ENCODE data around the gene CCDC157. TPM values are rescaled to one million over a fixed set of nuclear protein-coding genes. Genes with fewer than 3 reads are reported as not detected.

CCDC157 gene
- total RNA-seq, 2 donors from 2014 or later = 3.2 to 3.7 TPM

DNA sequence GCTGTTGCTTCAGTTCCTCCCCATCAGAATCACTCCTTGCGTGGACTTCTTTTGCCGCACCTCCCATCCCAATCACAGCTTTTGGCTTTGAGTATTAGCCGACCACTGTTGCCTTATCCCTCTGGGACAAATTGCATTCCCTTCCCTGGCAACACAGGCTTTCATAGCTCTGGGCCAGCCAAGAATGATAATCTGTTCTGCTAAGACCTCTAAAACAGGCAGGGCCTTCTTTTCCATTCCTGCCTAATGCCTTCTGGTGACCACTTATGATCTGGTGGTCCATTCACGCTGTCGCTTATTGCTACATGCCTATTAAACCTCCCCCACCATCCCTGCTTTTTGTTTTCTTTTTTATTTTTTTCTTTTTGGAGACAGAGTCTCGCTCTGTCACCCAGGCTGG lies 49.6 kb downstream of the CCDC157 start:
- no peak overlapping the region for H3K27ac Mint-ChIP-seq
- no peak overlapping the region for H3K4me3 Mint-ChIP-seq
- H3K27me3 Mint-ChIP-seq (ENCODE audit: low read depth) = no peaks in the 10 kb centered on the region
- DNase-seq = no peak
- no peak for ATAC-seq (replicated peaks in 1 of 2)
- H3K4me1 Mint-ChIP-seq (ENCODE audit: low read depth) = peaks cover 6% of the 10 kb centered on the region
- H3K36me3 Mint-ChIP-seq (ENCODE audit: insufficient read depth in 2 of 2) = peaks cover 2 to 11% of the 10 kb centered on the region in 2 donors
- H3K9me3 Mint-ChIP-seq = no peaks in the 10 kb centered on the region

DNA sequence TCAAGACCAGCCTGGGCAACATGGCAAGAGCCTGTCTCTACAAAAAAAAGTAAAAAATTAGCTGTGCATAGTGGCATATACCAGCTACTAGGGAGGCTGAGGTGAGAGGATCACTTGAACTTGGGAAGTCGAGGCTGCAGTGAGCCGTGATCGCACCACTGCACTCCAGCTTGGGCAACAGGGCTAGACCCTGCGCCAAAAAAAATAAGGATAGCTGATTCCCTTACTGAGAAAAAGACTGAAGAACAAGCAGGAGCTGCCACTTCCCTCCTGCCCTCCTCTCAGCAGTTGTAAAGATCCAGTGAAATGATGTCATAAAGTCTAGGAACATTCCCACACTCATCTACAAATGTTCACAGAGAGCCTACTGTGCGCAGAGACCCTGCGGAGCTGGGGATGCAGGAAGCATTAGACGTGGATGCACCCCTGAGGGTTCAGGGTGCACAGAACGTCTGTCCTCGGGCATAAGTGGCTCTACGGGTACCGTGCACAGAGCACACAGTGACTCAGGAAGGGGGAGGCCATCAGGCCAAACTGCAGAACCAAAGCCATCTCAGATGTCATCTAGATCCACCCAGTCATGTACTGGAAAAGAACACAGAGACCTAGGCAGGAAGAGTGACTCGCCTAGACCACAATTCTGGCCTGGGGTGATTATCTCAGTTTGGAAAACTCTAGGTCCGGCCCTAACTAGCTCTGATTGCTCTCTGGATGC lies 51.7 kb downstream of the CCDC157 start:
- Mint-ChIP-seq H3K36me3 (ENCODE audit: insufficient read depth in 2 of 2) (peaks cover 8 to 19% of the 10 kb centered on the region in 2 donors), H3K4me1 (ENCODE audit: low read depth) (peaks cover 26% of the 10 kb centered on the region), H3K9me3 (no peaks in the 10 kb centered on the region), H3K27me3 (ENCODE audit: low read depth) (no peaks in the 10 kb centered on the region), H3K4me3 (no peak overlapping the region), H3K27ac (no peak overlapping the region)
- DNase-seq (no peak), ATAC-seq (replicated peaks in 1 of 2) (peak; percentile 39 to 53)

DNA sequence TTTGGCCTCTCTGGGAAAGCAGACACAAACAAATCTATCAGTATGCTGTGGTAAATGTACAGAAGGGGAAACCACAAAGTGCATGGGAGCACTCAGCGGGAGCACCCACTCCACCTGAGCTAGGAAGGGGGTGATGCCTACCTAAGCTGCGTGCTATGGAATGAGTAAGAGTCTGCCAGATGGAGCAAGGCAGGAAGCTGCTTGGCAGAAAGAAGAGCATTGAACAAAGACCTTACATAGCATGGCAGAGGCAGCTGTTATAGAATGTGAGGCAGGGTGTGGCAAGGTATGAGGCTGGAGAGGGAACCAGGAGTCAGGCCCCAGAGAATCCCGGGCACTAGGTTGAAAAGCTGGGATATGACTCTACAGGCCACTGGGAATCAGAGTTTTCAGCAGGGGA lies 55.0 kb downstream of the CCDC157 start:
- Mint-ChIP-seq H3K27ac (no peak overlapping the region), H3K27me3 (ENCODE audit: low read depth) (no peaks in the 10 kb centered on the region), H3K36me3 (ENCODE audit: insufficient read depth in 2 of 2) (peaks cover 8 to 25% of the 10 kb centered on the region in 2 donors), H3K9me3 (no peaks in the 10 kb centered on the region), H3K4me3 (no peak overlapping the region), H3K4me1 (ENCODE audit: low read depth) (peaks cover 43% of the 10 kb centered on the region)
- no peak for ATAC-seq (replicated peaks in 1 of 2)
- no peak for DNase-seq

DNA sequence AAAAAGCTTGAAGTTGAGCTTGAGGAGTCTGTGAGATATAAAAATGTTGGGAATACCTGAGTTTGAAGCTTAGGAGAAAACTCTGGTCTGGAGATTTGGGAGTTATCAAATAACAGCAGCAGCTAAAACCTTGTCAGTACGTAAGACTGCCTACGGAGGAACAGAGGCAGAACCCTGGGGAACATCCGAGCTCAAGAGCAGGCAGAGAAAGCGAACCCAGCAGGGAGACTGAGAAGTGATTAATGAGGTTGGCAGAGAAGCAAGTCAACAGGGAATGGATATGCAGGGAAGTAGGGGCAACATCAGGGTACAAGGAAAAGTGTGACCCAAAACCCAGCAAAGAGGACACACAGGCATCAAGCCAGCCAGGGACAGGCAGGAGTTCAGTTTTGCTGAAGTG lies 56.2 kb downstream of the CCDC157 start:
- Mint-ChIP-seq H3K4me1 (ENCODE audit: low read depth) (peaks cover 43% of the 10 kb centered on the region), H3K4me3 (peak overlapping the region in 1 of 2 donors; percentile 23), H3K27ac (peak overlapping the region; percentile 3), H3K36me3 (ENCODE audit: insufficient read depth in 2 of 2) (peaks cover 8 to 26% of the 10 kb centered on the region in 2 donors), H3K27me3 (ENCODE audit: low read depth) (no peaks in the 10 kb centered on the region), H3K9me3 (no peaks in the 10 kb centered on the region)
- ATAC-seq (replicated peaks in 1 of 2) (no peak), DNase-seq (no peak)

DNA sequence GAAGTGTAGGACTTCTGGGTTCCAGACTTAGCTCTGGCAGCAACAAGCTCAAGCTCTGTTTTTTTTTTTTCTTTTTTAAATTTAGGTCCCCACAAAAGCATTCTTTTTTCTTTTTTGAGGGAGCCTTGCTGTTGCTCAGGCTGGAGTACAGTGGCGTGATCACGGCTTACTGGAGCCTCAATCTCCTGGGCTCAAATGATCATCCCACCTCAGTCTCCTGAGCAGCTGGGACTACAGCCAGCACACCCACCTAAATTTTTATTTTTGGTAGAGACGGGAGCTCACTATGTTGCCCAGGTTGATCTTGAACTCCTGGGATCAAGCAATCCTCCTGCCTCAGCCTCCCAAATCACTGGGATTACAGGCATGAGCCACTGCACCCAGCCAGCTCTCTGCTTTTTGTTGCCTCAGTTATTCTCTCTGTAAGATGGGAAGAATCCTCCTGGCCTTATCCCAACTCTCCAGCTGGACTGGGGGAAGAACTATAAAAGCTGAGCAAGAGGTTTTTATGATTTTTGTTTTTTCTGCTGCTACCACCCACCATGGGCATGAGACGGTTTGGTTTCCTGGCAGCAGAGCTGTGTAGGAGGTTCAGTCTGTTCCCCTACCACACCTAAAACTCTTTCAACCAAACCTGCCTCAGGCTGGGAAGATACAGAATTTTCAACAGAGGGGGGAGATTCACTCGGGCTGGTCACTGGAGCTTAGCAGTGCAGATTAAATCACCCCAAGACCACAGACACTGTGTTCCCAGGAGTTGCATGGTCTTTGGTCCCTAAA lies 57.1 kb downstream of the CCDC157 start:
- ATAC-seq (replicated peaks in 1 of 2) = peak; percentile 56 to 60
- Mint-ChIP-seq H3K27ac (peak overlapping the region; percentile 84), H3K4me1 (ENCODE audit: low read depth) (peaks cover 43% of the 10 kb centered on the region), H3K9me3 (no peaks in the 10 kb centered on the region), H3K36me3 (ENCODE audit: insufficient read depth in 2 of 2) (peaks cover 9 to 29% of the 10 kb centered on the region in 2 donors), H3K4me3 (peak overlapping the region; percentile 4 to 24), H3K27me3 (ENCODE audit: low read depth) (no peaks in the 10 kb centered on the region)
- DNase-seq = no peak

- Mint-ChIP-seq H3K27me3 (ENCODE audit: low read depth) (no peaks in the 10 kb centered on the region), H3K4me3 (peak overlapping the region in 1 of 2 donors; percentile 24), H3K36me3 (ENCODE audit: insufficient read depth in 2 of 2) (peaks cover 9 to 34% of the 10 kb centered on the region in 2 donors), H3K9me3 (no peaks in the 10 kb centered on the region), H3K4me1 (ENCODE audit: low read depth) (peaks cover 43% of the 10 kb centered on the region), H3K27ac (peak overlapping the region; percentile 84)
- DNase-seq (no peak), ATAC-seq (replicated peaks in 1 of 2) (peak; percentile 30 to 31)
Measured at GRCh38 chr22:30414525-30415047, 57.8 kb downstream of the CCDC157 start.

GRCh38 chr22:30416403-30416802 lies 59.6 kb downstream of the CCDC157 start:
- H3K27me3 Mint-ChIP-seq (ENCODE audit: low read depth) = no peaks in the 10 kb centered on the region
- H3K9me3 Mint-ChIP-seq = no peaks in the 10 kb centered on the region
- H3K36me3 Mint-ChIP-seq (ENCODE audit: insufficient read depth in 2 of 2) = peaks cover 9 to 32% of the 10 kb centered on the region in 2 donors
- DNase-seq = no peak
- no peak overlapping the region for H3K4me3 Mint-ChIP-seq
- peaks cover 54% of the 10 kb centered on the region for H3K4me1 Mint-ChIP-seq (ENCODE audit: low read depth)
- no peak for ATAC-seq (replicated peaks in 1 of 2)
- no peak overlapping the region for H3K27ac Mint-ChIP-seq

DNA sequence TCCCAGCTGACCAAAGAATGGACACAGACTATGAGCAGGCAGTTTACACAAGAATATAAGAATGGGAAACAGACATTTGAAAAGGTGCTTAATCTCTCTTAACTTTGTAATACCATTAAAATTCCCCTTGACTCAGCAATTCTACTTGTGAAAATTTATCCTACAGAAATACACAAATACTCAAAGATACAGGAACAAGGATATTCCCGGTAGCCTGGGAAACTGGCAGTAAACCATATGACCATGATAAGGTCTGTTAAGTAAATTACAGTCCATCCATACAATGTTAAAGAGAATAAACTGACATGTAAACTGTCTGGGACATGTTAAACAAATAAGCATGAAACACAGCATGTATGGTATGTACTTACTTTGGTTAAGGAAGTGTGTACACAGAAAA lies 60.0 kb downstream of the CCDC157 start:
- Mint-ChIP-seq H3K27me3 (ENCODE audit: low read depth) (no peaks in the 10 kb centered on the region), H3K4me1 (ENCODE audit: low read depth) (peaks cover 55% of the 10 kb centered on the region), H3K36me3 (ENCODE audit: insufficient read depth in 2 of 2) (peaks cover 7 to 30% of the 10 kb centered on the region in 2 donors), H3K27ac (no peak overlapping the region), H3K9me3 (no peaks in the 10 kb centered on the region), H3K4me3 (no peak overlapping the region)
- ATAC-seq (replicated peaks in 1 of 2) = no peak
- DNase-seq = no peak

DNA sequence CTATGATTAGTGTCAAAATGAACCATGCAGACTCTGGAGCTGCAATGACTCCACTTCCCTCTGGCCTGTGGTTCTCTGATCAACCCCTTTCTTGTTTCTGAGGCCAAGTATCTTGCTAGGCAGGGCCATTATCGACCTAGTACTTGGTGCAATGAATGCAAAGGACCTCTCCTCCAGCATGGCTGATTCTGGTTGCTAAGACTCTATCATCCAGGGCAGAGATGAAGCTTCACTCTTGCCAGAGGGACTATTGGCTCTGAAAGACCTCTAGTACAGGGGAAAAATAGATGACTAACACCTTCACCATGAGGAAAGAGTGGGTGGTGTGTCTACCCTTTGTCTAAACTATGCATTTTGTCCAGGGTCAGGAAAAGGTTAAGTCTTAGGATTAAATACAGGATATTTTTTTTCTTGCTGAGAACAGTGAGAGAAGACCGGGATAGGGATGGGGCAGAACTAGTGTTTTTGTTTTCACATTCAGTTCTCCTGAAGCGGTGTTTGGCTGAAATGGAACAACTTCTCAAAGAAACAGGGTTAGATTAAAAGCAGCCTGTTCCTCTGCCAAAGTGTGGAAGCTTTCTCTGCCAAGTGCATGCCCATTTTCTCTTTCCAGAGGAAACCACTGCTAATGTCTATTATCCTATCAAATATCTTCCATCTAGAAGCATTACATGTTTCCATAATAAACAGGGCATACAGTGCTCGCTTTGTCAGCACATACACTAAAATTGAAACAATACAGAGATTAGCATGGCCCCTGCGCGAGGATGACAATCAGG lies 63.7 kb downstream of the CCDC157 start:
- peak overlapping the region; percentile 81 to 97 for H3K4me3 Mint-ChIP-seq
- peaks cover 43% of the 10 kb centered on the region for H3K4me1 Mint-ChIP-seq (ENCODE audit: low read depth)
- peak overlapping the region; percentile 80 for H3K27ac Mint-ChIP-seq
- H3K9me3 Mint-ChIP-seq = no peaks in the 10 kb centered on the region
- no peaks in the 10 kb centered on the region for H3K27me3 Mint-ChIP-seq (ENCODE audit: low read depth)
- no peak for ATAC-seq (replicated peaks in 1 of 2)
- H3K36me3 Mint-ChIP-seq (ENCODE audit: insufficient read depth in 2 of 2) = peaks cover 3 to 26% of the 10 kb centered on the region in 2 donors
- DNase-seq = peak in 1 of 2 donors; percentile 14

GRCh38 chr22:30421695-30422480 lies 65.1 kb downstream of the CCDC157 start:
- Mint-ChIP-seq H3K4me3 (peak overlapping the region; percentile 86 to 97), H3K4me1 (ENCODE audit: low read depth) (peaks cover 54% of the 10 kb centered on the region), H3K36me3 (ENCODE audit: insufficient read depth in 2 of 2) (peaks cover 3 to 18% of the 10 kb centered on the region in 2 donors), H3K27ac (peak overlapping the region; percentile 80), H3K9me3 (no peaks in the 10 kb centered on the region), H3K27me3 (ENCODE audit: low read depth) (no peaks in the 10 kb centered on the region)
- no peak for DNase-seq
- ATAC-seq (replicated peaks in 1 of 2) = no peak

DNA sequence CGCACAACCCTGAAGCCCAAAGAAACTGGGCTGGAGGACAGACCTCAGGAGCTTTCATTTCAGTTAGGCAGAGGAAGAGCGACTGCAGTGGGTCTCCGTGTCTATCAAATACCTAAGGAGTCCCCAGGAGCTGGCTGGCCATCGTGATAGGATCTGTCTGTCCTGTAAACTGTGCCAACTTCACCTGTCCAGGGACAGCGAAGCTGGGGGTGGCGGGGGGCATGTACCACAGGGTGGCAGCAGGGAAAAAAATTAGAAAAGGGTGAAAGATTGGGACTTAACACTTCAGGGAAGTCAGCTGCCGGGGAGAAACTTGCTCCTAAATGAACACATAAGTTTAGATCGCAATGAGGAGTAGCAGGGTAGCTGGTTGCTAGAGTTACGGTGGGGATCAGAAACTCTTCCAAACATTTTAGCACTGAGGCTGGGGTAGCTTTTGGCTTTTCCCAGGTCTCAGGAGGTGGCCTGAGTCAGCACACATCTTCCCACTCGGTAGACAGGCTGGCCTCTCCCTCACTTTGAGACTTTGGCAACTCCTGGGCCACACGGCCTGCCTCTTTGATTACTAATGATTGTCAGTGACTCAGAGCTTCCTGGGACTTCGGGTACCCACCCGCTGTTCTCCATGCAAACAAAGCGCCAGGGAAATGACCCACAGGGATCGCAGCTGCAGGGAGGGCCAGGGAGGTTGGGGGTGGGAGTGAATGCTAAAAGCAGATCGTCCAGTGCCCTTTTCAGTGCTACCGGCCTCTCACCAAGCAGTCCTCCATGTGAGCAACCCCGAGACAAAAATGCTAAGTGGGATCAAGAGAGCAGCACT lies 65.9 kb downstream of the CCDC157 start:
- ATAC-seq (replicated peaks in 1 of 2) (peak in 1 of 2 donors; percentile 13), DNase-seq (peak; percentile 44 to 45)
- H3K4me1 Mint-ChIP-seq (ENCODE audit: low read depth) = peaks cover 60% of the 10 kb centered on the region
- peak overlapping the region; percentile 86 to 97 for H3K4me3 Mint-ChIP-seq
- no peaks in the 10 kb centered on the region for H3K27me3 Mint-ChIP-seq (ENCODE audit: low read depth)
- H3K27ac Mint-ChIP-seq = peak overlapping the region; percentile 80
- peaks cover 3 to 18% of the 10 kb centered on the region in 2 donors for H3K36me3 Mint-ChIP-seq (ENCODE audit: insufficient read depth in 2 of 2)
- H3K9me3 Mint-ChIP-seq = no peaks in the 10 kb centered on the region
